HFFc6 (cell line): ENCODE measurements around the gene BRPF3. TPM values are rescaled to one million over a fixed set of nuclear protein-coding genes. Genes with fewer than 3 reads are reported as not detected.

Source experiments
- DNase-seq: peaks from one replicate; pipeline ENCODE4 v3.0.0-alpha.2; 2018
- H3K27ac Mint-ChIP-seq: 2 replicates; pipeline ENCODE4 v1.8.0; 2020; ENCODE audit warnings: mild to moderate bottlenecking, mixed read lengths
- H3K27me3 Mint-ChIP-seq: 2 replicates; pipeline ENCODE4 v1.8.0; 2021; ENCODE audit warnings: mild to moderate bottlenecking, moderate library complexity, mixed read lengths; ENCODE audit not compliant: insufficient read depth
- H3K36me3 Mint-ChIP-seq: 2 replicates; pipeline ENCODE4 v1.8.0; 2021; ENCODE audit warnings: low read depth, mixed read lengths
- H3K4me1 Mint-ChIP-seq: 2 replicates; pipeline ENCODE4 v1.8.0; 2020; ENCODE audit warnings: low read depth, mixed read lengths
- H3K4me3 Mint-ChIP-seq: 2 replicates; pipeline ENCODE4 v1.8.0; 2020; ENCODE audit warnings: mild to moderate bottlenecking, moderate library complexity, mixed read lengths
- H3K9me3 Mint-ChIP-seq: 2 replicates; pipeline ENCODE4 v1.8.0; 2020; ENCODE audit warnings: mild to moderate bottlenecking, mixed read lengths
- CTCF ChIP-seq: fragments of 200-600 bp; sonication (generic); IDR thresholded peaks from 2 replicates; pipeline ENCODE4 v1.5.0; 2021; ENCODE audit warnings: antibody characterized with exemption, mild to moderate bottlenecking
- total RNA-seq, 6 experiments: library from RNA; stranded (reverse); fragmentation: NEBNext Ultra II Directional; extraction: Animal tissue kit (Norgen Biotek cat#: 25700); gene quantifications; 2 replicates in 1 of 6; 3 replicates in 5 of 6; pipeline ENCODE4 v1.2.3, GENCODE V29; 2021

BRPF3 gene
- total RNA-seq, 6 experiments from 2014 or later, result 26.5 to 32.4 (median 28.9) TPM

DNA sequence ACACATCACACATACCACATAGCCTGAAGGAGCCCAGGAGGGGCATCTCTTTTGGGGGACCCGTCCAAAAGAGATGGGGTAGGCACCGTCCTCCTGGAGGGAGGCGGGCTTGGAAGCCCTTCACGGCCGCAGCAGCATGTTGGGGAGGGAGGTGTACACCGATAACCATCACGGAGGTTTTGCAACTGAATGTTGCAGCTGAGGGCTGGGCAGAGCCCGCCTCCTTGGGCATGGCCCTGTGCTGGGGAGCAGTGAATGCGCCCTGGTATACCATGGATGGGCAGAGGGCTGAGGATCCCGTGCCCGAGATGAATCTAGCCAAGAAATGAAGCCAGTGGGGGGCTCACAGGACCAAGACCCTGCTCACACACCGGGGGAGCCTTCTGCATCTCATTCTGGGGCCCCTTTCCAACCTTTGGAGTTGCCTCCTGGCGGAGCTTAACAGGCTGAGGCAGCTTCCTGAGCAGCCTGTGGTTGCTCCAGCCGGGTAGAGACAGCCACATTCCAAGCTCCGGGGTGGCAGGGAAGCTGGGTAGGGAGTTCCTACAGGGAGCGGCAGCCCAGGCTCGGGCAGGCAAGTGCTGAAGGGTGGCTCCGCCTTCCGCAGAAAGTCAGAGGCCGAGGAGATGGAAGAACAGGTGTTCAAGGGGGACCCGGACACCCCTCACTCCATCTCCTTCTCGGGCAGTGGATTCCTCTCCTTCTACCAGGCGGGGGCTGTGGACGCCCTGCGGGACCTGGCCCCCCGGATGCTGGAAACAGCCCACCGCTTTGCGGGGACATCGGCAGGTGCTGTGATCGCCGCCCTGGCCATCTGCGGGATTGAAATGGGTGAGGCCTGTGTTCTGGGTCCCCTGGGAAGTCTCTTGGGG is 73.5 kb downstream of the BRPF3 start, which contains the start of gene PNPLA1:
PNPLA1 (plus strand) TSS at position 227 of the 872 bp plus-strand sequence; CDS start at position 627, 400 bp downstream.
- peaks cover 12% of the 10 kb centered on the region for H3K4me1 Mint-ChIP-seq
- peaks cover 7% of the 10 kb centered on the region for H3K9me3 Mint-ChIP-seq
- DNase-seq, result no peak
- TF ChIP-seq CTCF, result no peak
- H3K4me3 Mint-ChIP-seq, result no peak within 1 kb of the TSS
- no peaks in the 10 kb centered on the region for H3K36me3 Mint-ChIP-seq
- H3K27me3 Mint-ChIP-seq, result peaks cover 44% of the 10 kb centered on the region
- no peak within 1 kb of the TSS for H3K27ac Mint-ChIP-seq

- Mint-ChIP-seq H3K36me3 (no peaks in the 10 kb centered on the region), H3K9me3 (no peaks in the 10 kb centered on the region), H3K4me1 (peaks cover 12% of the 10 kb centered on the region), H3K27me3 (peaks cover 55% of the 10 kb centered on the region), H3K27ac (no peak overlapping the region), H3K4me3 (no peak overlapping the region)
- TF ChIP-seq CTCF, result no peak
- no peak for DNase-seq
These were observed 75.7 kb downstream of the BRPF3 start for GRCh38 chr6:36272234-36272633.

DNA sequence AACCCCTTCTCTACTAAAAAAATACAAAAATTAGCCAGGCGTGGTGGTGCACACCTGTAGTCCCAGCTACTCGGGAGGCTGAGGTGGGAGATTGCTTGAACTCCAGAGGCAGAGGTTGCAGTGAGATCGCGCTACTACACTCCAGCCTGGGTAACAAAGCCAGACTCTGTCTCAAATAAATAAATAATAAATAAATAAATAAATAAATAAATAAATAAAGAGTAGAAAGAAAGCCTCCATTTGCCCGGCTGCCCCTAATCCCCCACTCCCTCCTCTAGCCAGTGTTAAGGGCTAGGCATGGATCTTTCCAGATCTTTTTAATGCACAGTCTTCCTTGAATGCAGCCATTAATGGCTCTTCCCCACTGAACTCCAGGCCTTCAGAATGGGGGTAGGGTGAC is 76.5 kb downstream of the BRPF3 start:
- no peaks in the 10 kb centered on the region for H3K36me3 Mint-ChIP-seq
- no peak for DNase-seq
- no peak overlapping the region for H3K4me3 Mint-ChIP-seq
- H3K4me1 Mint-ChIP-seq, result peaks cover 6% of the 10 kb centered on the region
- H3K9me3 Mint-ChIP-seq, result no peaks in the 10 kb centered on the region
- no peak overlapping the region for H3K27ac Mint-ChIP-seq
- peaks cover 58% of the 10 kb centered on the region for H3K27me3 Mint-ChIP-seq
- no peak for TF ChIP-seq CTCF

- DNase-seq, result no peak
- TF ChIP-seq CTCF, result no peak
- no peaks in the 10 kb centered on the region for H3K9me3 Mint-ChIP-seq
- no peaks in the 10 kb centered on the region for H3K4me1 Mint-ChIP-seq
- H3K27ac Mint-ChIP-seq, result no peak overlapping the region
- H3K27me3 Mint-ChIP-seq, result peaks cover 60% of the 10 kb centered on the region
- H3K4me3 Mint-ChIP-seq, result no peak overlapping the region
- no peaks in the 10 kb centered on the region for H3K36me3 Mint-ChIP-seq
These were observed 77.4 kb downstream of the BRPF3 start for GRCh38 chr6:36273802-36274514.

- no peaks in the 10 kb centered on the region for H3K36me3 Mint-ChIP-seq
- H3K4me3 Mint-ChIP-seq, result no peak overlapping the region
- TF ChIP-seq CTCF, result no peak
- no peak overlapping the region for H3K27ac Mint-ChIP-seq
- H3K27me3 Mint-ChIP-seq, result peaks cover 70% of the 10 kb centered on the region
- H3K4me1 Mint-ChIP-seq, result no peaks in the 10 kb centered on the region
- no peaks in the 10 kb centered on the region for H3K9me3 Mint-ChIP-seq
- DNase-seq, result no peak
These were observed 80.3 kb downstream of the BRPF3 start for GRCh38 chr6:36276581-36277536.
